Measurements from ENCODE around the gene GPR156. TPM values are rescaled to one million over a fixed set of nuclear protein-coding genes. Genes with fewer than 3 reads are reported as not detected.

The GPR156 gene
- total RNA-seq, 2 donors from 2014 or later: 0.46 to 3.0 TPM

DNA sequence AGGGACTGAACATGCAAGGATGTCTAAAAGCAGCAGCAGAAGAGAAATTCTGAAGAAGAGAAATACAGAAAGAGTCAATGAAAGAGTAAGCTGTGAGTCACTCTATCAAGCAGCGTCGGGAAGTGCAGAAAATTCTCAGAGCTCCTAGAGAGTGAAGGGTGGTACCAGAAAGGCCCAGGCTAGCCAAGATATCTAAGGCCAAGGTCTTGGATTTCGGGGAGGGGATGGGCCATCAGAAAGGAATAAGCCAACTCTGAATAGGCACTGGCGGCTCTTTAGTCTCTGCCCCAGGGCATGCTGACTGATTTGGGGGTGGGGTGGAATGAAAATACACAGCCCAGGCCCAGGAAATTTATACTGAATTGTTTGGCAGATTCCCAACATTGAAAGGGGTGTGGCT is 70.8 kb downstream of the GPR156 start:
- TF ChIP-seq, protein P1, sequence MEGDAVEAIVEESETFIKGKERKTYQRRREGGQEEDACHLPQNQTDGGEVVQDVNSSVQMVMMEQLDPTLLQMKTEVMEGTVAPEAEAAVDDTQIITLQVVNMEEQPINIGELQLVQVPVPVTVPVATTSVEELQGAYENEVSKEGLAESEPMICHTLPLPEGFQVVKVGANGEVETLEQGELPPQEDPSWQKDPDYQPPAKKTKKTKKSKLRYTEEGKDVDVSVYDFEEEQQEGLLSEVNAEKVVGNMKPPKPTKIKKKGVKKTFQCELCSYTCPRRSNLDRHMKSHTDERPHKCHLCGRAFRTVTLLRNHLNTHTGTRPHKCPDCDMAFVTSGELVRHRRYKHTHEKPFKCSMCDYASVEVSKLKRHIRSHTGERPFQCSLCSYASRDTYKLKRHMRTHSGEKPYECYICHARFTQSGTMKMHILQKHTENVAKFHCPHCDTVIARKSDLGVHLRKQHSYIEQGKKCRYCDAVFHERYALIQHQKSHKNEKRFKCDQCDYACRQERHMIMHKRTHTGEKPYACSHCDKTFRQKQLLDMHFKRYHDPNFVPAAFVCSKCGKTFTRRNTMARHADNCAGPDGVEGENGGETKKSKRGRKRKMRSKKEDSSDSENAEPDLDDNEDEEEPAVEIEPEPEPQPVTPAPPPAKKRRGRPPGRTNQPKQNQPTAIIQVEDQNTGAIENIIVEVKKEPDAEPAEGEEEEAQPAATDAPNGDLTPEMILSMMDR (IDR thresholded peaks at IDR 0.05): no peak
- TF ChIP-seq POLR2AphosphoS5 (IDR thresholded peaks at IDR 0.05): no peak
- TF ChIP-seq POLR2A (IDR thresholded peaks at IDR 0.05): no peak
- H3K4me3 ChIP-seq: no peak overlapping the region
- intact Hi-C loops (cut with DNase I): no loop called here
- WGBS: 22% methylated on average over 4 of the region's 4 CpGs
- no peaks in the 10 kb centered on the region for H3K4me1 ChIP-seq (replicated peaks)
- no peak overlapping the region for H3K27ac ChIP-seq
- H3K9me3 ChIP-seq: no peaks in the 10 kb centered on the region
- DNase-seq (ENCODE audit: low spot score): no peak
- H3K27me3 ChIP-seq (replicated peaks; ENCODE audit: insufficient read depth): no peaks in the 10 kb centered on the region
- no peaks in the 10 kb centered on the region for H3K36me3 ChIP-seq

DNA sequence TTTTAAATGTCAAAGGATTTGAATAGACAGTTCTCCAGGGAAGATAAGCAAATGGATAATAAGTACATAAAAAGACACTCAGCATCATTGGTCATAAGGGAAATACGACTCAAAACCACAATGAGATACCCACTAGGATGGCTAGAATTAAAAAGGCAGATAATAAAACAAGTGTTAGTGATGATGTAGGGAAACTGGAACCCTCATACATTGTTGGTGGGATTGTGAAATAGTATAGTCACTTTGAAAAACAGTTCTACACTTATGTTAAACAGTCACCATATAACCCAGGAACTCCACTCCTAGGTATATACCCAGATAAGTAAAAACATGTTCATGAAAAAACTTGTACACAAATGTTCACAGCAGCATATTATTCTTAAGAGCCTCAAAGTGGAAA is 72.5 kb downstream of the GPR156 start:
- no peaks in the 10 kb centered on the region for H3K4me1 ChIP-seq (replicated peaks)
- no peak overlapping the region for H3K4me3 ChIP-seq
- no peaks in the 10 kb centered on the region for H3K9me3 ChIP-seq
- intact Hi-C loops (cut with DNase I): no loop called here
- no peaks in the 10 kb centered on the region for H3K36me3 ChIP-seq
- no peaks in the 10 kb centered on the region for H3K27me3 ChIP-seq (replicated peaks; ENCODE audit: insufficient read depth)
- no peak overlapping the region for H3K27ac ChIP-seq
- TF ChIP-seq, protein P1 (IDR thresholded peaks at IDR 0.05): no peak
- TF ChIP-seq POLR2AphosphoS5 (IDR thresholded peaks at IDR 0.05) (no peak), POLR2A (IDR thresholded peaks at IDR 0.05) (no peak)
- DNase-seq (ENCODE audit: low spot score): no peak
- WGBS: 90% methylated on average over 1 of the region's 1 CpG

DNA sequence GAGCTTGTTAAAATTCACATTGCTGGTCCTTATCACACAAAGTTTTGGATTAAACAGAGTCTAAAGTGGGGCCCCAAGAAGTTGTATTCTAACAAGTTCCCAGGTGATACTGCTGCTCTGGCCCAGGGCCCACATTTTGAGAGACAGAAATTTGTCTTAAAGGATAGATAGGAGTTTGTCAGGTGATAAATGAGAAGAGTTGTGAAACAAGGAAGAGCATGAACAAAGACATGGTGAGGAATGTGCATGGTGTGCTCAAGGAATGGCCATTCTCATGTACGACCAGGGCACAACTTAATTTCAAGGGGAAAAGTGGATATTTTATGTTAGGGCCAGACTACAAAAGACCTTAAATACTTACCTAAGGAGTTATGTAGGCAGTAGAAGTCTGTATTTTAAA is 75.6 kb downstream of the GPR156 start:
- H3K4me1 ChIP-seq (replicated peaks): no peaks in the 10 kb centered on the region
- TF ChIP-seq POLR2AphosphoS5 (IDR thresholded peaks at IDR 0.05): no peak
- H3K27ac ChIP-seq: no peak overlapping the region
- no peaks in the 10 kb centered on the region for H3K9me3 ChIP-seq
- H3K4me3 ChIP-seq: no peak overlapping the region
- 84% methylated on average over 1 of the region's 1 CpG for WGBS
- H3K27me3 ChIP-seq (replicated peaks; ENCODE audit: insufficient read depth): no peaks in the 10 kb centered on the region
- DNase-seq (ENCODE audit: low spot score): no peak
- intact Hi-C loops (cut with DNase I): no loop called here
- no peaks in the 10 kb centered on the region for H3K36me3 ChIP-seq

DNA sequence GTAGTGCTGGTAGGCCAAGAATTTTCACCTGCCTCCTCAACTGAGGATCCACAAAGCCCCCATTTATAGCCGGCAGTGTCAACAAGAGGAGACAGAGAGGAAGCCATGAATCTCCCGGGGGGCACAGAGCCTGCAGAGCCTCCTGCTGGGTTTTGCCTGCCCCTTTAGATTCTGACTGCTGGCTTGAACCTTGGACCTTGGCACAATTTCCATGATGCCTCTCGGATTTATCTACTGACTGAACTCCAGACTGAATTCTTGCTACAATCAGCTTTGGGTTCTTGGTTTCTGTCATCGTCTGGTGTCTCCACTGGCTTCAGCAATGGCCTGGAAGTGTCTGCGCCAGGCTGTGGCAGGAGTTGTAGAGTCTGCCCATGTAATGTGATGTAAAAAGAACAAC is 80.7 kb downstream of the GPR156 start:
- 90% methylated on average over 5 of the region's 5 CpGs for WGBS
- DNase-seq (ENCODE audit: low spot score): no peak
- Histone ChIP-seq H3K27ac (no peak overlapping the region), H3K4me3 (no peak overlapping the region), H3K27me3 (replicated peaks; ENCODE audit: insufficient read depth) (no peaks in the 10 kb centered on the region), H3K4me1 (replicated peaks) (no peaks in the 10 kb centered on the region), H3K36me3 (no peaks in the 10 kb centered on the region), H3K9me3 (no peaks in the 10 kb centered on the region)
- TF ChIP-seq POLR2AphosphoS5 (IDR thresholded peaks at IDR 0.05) (no peak), POLR2A (IDR thresholded peaks at IDR 0.05) (no peak)
- TF ChIP-seq, protein P1 (IDR thresholded peaks at IDR 0.05): no peak
- intact Hi-C loops (cut with DNase I): no loop called here

DNA sequence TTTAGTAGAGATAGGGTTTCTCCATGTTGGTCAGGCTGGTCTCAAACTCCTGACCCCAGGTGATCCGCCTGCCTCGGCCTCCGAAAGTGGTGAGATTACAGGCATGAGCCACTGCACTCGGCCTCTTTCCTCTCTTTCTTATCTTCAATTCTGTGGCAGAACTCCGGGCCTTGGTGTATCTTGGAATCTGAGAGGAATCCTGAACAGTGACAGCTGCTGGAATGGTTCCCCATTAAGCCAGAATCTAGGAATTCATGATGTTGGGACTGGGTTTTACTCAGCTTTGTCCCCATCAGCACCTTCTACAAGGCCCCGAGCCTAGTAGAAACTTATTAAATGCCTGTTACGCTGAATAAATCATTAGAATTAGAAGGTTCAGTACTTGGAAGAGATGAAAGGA is 81.4 kb downstream of the GPR156 start:
- Histone ChIP-seq H3K4me3 (no peak overlapping the region), H3K36me3 (no peaks in the 10 kb centered on the region), H3K27me3 (replicated peaks; ENCODE audit: insufficient read depth) (no peaks in the 10 kb centered on the region), H3K9me3 (no peaks in the 10 kb centered on the region), H3K4me1 (replicated peaks) (no peaks in the 10 kb centered on the region), H3K27ac (no peak overlapping the region)
- TF ChIP-seq POLR2A (IDR thresholded peaks at IDR 0.05): no peak
- TF ChIP-seq POLR2AphosphoS5 (IDR thresholded peaks at IDR 0.05): no peak
- TF ChIP-seq, protein P1 (IDR thresholded peaks at IDR 0.05): no peak
- intact Hi-C loops (cut with DNase I): no loop called here
- 91% methylated on average over 7 of the region's 7 CpGs for whole genome bisulfite sequencing
- no peak for DNase-seq (ENCODE audit: low spot score)
